DLD1 (cell line): ENCODE results near the gene SLC17A5.
"Not testable (repeated sequence)": the region's sequence is repeated elsewhere in the genome, so short reads cannot be mapped to it uniquely, and the experiment has no call there.

Experiments used
- in situ Hi-C: cut with HindIII; loops from 2 replicates; pipeline ENCODE4 v1.10.0; 2017; ENCODE audit warnings: low sequenced_read_pairs

SLC17A5 gene

DNA sequence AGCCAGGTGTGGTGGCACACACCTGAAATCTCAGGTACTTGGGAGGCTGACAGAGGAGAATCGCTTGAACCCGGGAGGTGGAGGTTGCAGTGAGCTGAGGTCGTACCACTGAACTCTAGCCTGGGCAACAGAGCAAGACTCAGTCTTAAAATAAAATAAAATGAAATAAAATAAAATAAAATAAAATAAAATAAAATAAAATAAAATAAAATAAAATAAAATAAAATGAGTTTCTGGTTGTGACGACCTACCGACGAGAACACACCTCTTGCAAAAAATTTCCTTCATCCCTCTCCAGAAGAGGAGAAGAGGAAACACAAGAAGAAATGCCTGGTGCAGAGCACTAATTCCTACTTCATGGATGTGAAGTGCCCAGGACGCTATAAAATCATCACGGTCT is 35.7 kb downstream of the SLC17A5 start:
- in situ Hi-C loops, result not testable (repeated sequence)

- in situ Hi-C loops, result no loop called here
These were observed 39.0 kb downstream of the SLC17A5 start for GRCh38 chr6:73614802-73615201.

GRCh38 chr6:73613806-73614536 is 39.8 kb downstream of the SLC17A5 start:
- in situ Hi-C loops, result no loop called here

DNA sequence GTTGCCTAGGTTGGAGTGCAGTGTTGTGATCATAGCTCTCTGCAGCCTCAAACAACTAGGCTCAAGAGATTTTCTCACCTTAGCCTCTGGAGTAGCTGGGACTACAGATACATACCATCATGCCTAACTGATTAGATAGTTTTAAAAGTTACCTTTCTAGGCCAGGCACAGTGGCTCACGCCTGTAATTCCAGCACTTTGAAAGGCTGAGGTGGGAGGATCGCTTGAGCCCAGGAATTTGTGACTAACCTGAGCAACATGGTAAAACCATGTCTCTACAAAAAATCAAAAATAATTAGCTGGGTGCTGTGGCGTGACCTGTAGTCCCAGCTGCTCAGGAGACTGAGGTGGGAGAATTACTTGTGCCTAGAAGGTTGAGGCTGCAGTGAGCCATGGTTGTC is 41.2 kb downstream of the SLC17A5 start:
- in situ Hi-C loops, result no loop called here

DNA sequence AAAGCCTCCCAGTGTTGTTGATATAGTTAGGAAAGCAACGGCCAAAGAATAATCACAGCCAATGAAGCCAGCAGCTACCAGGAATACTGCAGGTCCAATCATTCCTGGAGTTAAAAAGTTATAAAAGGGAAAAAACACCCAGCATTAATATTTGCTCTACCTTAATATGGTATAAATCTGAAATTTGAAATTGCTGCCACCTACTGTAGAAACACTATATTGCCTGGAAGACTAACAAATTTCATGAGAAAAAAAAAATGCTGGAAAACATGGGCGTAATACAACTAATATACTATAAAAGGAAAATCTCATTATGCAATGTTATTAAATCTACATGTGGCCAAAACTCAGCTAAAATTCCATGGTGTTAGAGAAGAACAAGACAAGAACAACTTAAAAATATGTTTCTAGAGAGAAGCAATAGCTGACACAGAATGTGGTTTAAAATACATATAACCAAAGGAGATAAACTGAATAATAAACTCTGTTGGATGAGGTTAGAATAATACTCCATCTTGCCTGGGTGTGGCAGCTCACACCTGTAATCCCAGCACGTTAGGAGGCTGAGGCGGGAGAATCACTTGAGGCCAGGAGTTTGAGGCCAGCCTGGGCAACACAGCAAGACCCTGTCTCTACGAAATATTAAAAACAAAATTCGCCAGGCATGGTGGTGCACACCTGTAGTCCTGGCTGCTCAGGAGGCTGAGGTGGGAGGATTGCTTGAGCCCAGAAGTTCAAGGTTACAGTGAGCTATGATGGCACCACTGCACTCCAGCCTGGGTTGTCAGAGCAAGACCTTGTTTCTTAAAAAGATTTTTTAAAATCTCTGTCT is 43.1 kb downstream of the SLC17A5 start:
- in situ Hi-C loops, result no loop called here

- in situ Hi-C loops, result no loop called here
These were observed 45.0 kb downstream of the SLC17A5 start for GRCh38 chr6:73608761-73609160.

DNA sequence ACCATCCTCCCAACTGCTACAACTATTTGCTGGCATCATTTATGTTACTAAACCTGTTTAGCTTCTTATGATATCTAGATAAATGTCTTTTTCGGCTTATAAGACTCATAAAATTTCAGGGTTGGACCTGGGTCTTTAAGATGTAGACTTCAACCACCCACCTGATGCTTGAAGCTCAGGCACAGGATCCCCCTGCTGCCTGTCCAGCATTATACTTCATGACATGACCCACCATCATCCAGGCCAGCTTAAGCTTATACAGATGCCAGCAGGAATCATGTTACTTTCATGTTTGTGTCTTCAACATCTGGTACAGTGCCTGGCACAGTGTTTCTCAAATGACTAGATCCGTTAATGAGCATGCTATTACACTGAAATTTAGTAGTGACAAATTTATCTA is 47.4 kb downstream of the SLC17A5 start:
- in situ Hi-C loops, result no loop called here

DNA sequence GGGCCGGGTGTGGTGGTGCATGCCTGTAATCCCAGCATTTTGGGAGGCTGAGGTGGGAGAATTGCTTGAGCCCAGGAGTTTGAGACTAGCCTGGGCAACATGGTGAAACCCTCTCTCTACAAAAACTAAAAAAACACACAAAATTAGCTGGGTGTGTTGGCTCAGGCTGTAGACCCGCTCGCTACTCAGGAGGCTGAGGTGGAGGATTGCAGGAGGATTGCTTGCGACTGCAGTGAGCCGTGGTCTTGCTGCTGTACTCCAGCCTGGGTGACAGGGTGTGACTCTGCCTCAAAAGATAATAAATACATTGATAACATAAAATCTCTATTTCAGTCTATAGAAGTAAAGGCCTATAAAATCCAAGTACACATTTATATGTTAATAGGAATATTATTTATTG is 49.3 kb downstream of the SLC17A5 start:
- in situ Hi-C loops, result no loop called here

DNA sequence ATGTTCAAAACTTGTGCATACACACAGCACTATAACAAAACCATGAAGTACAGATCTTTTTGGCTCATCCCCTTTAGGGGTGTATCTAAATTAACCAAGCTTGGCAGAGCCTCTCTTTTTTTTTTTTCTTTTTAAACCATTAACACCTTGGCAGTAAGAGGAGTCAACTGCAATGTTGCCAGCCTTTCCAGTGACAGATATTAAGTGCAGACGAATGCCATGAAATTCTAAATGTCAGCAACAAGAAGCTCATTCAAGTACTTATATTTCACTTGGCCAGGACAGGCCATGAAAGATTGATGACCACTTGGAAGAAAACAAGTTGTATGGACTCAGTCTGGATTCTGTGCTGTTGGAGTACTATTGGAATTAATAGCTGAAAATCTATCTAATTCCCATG is 49.8 kb downstream of the SLC17A5 start:
- in situ Hi-C loops, result no loop called here

DNA sequence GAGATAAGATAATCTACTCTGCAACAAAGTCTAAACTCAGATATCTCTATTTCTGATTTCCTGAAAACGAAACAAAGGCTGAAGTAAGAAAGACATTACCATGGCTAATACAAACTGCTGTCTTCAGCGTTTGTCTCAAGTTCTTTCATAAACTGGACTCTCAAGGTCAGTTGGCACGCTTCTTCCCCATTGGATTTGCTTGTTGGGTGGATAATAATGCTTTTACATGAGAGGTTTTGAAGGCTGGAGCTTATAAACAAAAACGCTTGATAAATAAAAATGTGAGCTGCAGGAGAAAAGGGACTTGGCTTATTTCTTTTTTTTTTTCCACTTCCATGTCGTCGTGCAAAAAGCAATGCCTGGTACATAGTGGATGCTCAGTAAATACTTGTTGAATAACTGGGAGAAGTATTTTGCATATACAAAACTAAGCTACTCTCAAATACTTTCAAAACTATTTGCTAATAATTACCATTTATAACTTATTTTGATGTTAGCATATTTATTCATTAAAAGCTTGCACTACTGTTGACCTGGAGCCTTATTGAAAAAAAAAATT is 67.3 kb downstream of the SLC17A5 start:
- in situ Hi-C loops, result no loop called here

DNA sequence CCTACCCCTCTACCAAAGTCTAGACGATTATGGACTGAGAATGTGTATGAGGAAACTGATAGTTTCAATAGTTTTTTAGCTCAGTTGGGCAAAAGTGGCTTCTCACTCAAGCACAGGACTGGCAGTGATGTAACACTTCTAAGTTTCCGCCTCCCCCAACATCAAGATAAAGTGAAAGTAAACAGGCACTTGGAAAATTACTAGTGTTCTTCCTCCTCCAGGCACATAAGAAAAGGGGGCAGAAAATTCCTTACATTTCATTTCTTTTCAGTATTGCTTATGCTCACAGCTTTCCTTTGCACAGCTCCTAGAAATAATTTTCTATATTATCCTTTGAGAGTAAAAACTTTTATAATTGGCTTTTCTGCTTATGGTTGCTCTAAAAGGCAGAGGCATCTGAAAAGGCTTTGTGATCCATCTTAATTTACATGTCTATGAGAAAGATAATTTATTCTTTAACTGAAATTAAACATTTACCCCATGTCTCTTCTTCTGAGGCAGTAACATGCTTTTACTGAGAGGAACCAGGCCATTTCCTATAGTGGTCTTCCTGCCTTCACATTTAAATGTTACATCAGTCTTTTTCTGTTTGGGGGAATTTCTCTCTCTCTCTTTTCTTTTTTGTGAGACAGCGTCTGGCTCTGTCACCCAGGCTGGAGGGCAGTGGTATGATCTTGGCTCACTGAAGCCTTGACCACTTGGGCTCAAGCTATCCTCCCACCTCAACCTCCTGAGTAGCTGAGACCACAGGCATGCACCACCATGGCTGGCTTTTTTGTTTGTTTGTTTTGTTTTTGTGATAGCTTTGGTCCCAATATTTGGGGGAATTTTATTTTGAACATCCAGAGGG is 68.0 kb downstream of the SLC17A5 start:
- in situ Hi-C loops, result no loop called here

GRCh38 chr6:73581293-73581692 is 72.5 kb downstream of the SLC17A5 start:
- in situ Hi-C loops, result no loop called here

DNA sequence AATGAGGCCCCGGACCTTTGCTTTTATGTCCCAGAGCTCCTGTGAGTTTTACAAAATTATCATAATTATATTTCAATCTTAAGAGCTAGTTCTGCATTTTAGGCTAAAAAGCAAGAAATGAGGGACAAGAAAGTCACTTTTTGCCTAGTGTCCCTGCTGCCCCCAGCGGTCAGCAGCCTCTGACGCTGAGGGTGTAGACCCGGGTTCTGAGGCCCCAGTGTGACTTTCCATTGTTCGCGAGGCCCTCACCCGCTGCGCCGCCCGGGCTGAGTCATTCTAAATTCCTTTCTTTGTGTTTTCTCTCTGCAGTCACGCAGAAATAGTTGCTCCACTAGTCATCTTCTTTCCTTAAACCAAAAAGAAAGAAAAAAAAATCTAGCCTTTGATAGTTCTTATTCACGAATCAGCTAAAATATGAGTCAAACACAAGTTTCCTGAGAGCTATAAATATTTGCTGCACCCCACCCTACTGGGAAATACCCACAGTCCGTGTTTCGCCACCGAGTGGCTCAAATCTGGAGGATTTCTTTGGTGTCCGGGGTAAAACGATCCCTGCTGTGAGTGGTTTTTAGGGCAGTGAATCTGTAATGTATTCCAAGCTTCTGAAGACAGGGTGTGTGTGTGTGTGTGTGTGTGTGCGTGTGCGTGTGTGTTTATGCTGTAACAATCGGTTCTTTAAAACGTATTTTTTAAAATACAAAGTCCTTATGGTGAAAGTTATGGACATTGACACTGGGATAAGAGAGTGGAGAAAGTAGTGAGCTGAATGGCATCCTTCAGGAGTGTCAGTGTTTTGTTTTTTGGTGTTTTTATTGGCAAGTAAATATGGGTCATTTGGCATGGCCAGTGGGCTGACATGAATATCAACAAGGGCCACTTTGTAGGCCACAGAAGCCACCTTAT is 73.3 kb downstream of the SLC17A5 start:
- in situ Hi-C loops, result no loop called here

GRCh38 chr6:73579851-73580246 is 73.9 kb downstream of the SLC17A5 start:
- in situ Hi-C loops, result no loop called here

DNA sequence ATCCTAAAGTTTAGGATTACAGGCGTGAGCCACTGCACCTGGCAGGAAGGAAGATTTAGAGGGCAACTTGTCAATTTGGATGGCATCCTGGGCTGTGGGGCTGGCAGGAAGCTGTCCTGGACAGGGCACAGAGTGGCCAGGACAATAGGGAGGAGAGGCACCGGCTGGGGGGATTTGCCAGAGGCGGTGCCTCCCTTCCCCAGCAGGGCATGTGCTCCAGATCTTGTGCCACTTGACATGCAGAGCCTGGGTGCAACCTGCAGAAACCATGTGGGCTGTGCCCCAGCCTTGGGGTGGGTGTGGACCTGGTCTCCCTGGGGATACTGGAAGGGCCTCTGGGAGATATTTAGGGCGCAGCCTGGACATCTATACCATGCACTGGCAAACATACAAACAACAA is 74.4 kb downstream of the SLC17A5 start:
- in situ Hi-C loops, result no loop called here

DNA sequence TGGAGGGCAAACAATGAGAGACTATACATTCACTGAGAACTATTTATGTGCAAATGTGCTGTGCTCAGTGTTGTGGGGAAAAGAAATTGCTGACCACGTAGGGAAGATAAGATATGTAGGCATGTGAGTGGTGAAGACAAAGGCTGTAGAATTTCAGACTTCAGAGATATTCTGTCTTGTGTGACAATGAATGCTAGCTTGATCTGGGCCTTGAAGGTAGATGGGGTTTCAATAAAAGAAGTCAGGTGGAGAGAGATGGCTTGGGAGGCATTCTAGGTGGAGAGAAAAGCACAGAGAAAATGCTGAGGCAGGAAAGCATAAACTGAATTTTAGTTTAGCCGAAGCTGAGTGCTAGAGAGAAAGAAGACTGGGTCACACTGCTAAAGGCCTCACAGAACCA is 76.1 kb downstream of the SLC17A5 start:
- in situ Hi-C loops, result no loop called here

DNA sequence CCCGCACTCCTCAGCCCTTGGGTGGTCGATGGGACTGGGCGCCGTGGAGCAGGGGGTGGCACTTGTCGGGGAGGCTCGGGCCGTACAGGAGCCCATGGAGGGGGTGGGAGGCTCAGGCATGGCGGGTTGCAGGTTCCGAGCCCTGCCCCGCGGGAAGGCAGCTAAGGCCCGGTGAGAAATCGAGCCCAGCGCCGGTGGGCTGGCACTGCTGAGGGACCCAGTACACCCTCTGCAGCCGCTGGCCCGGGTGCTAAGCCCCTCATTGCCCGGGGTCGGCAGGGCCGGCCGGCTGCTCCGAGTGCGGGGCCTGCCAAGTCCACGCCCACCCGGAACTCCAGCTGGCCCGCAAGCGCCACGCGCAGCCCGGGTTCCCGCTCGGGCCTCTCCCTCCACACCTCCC is 81.3 kb downstream of the SLC17A5 start:
- in situ Hi-C loops, result not testable (repeated sequence)

GRCh38 chr6:73571218-73572181 is 82.3 kb downstream of the SLC17A5 start:
- in situ Hi-C loops, result not testable (repeated sequence)

DNA sequence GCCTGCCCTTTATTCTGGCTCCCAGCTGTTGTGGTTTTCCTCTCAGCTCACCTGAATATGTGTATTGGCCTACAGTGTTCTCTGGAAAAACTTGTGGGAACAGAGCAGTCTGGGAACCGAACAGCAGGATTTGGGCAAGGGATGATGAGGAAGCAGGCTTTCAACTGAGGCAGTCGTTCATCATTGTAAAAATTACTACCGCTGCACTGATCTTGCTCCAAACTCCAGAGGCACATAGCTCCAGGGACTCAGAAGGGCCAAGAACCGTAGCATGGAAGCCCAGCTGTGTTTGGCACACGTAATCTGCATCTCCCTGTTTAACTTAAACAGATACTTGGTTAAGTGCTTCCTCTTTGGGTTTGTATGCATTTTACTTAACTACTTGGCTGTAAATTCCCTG is 84.7 kb downstream of the SLC17A5 start:
- in situ Hi-C loops, result no loop called here
